Fibroblast of skin of left quadriceps (primary cell): Measurements from ENCODE around the gene LCK.

Experiments
- DNase-seq, 2 experiments: peaks; one replicate each; pipeline ENCODE4 v3.0.0-alpha.2; 2013; ENCODE audit warnings: low read depth in 2 of 2

Gene LCK

DNA sequence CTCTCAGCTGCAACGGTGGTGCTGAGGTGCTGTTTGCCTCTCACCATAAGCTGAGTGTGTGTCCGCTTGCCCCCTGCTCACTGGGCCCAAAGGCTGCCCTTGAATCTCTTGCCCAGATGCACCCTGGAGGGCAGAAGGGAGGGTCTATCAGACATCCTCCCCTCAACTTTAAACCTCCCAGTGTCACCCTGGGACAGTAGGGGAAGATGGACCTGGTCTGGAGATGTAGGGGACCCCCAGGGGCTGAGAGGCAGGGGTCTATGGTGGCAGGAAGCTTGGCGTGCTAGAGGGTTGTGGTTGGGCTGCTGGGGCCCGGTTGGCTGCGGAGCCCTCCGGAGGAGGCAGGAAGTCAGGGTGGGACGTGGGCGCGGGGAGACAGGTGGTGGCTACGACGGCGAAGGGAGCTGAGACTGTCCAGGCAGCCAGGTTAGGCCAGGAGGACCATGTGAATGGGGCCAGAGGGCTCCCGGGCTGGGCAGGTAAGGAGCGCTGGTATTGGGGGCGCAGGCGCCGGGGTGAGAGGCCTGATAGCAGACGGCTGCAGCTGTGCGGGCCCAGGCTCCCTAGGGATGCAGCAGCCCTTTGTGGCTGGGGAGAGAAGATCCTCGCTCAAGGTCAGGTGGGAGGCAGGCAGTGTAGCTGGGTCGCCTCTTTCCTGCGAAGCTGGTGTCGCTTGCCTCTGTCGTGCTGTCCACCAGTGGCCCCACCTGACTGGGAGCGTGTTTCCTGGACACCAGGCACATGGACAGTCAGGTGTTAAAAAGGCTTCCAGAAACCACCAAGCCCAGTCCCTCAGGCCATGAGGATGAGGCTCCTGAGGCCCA, at the start of gene LCK:
LCK (plus strand) TSS at position 373 of the 824 bp plus-strand sequence. CDS start 23,065 bp downstream, outside the sequence.
- DNase-seq = no peak

GRCh38 chr1:32204943-32205361, 46.1 kb upstream of the LCK start:
- DNase-seq = no peak

GRCh38 chr1:32205401-32206370, 45.4 kb upstream of the LCK start, which contains the start of gene IQCC:
TSS of gene IQCC (plus strand) at chr1:32205671. CDS start at chr1:32205682, 11 bp downstream.
- DNase-seq = peak; percentile 44 to 47

GRCh38 chr1:32208469-32208868, 42.6 kb upstream of the LCK start:
- no peak for DNase-seq

GRCh38 chr1:32208891-32209328, 42.2 kb upstream of the LCK start, which contains the start of gene DCDC2B:
TSS of gene DCDC2B (plus strand) at chr1:32209089. CDS start at chr1:32209094, 5 bp downstream.
- DNase-seq = no peak

- DNase-seq = no peak
Observed at GRCh38 chr1:32215629-32216480, 35.2 kb upstream of the LCK start.

DNA sequence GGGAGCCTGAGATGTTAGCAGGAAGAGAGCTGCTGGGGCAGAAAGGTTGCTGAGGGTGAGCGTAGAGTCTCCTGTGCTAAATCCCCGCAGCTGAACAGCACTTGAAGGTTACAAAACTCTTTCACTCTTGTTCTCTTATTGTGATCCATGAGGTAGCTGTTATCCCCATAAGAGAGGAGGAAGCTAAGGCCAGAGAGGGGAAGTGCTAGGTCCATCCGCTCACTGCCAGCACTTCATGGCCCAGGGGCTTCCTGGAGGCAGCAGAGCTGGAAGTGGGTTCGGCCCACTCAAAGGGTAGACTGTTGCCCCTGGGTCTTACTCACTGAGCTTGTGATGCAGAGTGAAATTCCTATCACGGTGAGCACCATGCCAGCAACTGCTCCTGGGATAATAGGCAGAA, 34.5 kb upstream of the LCK start:
- DNase-seq = no peak

GRCh38 chr1:32219022-32219421, 32.0 kb upstream of the LCK start:
- DNase-seq = peak in 1 of 2 experiments; percentile 31

GRCh38 chr1:32220746-32221580, 30.1 kb upstream of the LCK start:
- DNase-seq = no peak

GRCh38 chr1:32221581-32221979, 29.5 kb upstream of the LCK start:
- DNase-seq = no peak

DNA sequence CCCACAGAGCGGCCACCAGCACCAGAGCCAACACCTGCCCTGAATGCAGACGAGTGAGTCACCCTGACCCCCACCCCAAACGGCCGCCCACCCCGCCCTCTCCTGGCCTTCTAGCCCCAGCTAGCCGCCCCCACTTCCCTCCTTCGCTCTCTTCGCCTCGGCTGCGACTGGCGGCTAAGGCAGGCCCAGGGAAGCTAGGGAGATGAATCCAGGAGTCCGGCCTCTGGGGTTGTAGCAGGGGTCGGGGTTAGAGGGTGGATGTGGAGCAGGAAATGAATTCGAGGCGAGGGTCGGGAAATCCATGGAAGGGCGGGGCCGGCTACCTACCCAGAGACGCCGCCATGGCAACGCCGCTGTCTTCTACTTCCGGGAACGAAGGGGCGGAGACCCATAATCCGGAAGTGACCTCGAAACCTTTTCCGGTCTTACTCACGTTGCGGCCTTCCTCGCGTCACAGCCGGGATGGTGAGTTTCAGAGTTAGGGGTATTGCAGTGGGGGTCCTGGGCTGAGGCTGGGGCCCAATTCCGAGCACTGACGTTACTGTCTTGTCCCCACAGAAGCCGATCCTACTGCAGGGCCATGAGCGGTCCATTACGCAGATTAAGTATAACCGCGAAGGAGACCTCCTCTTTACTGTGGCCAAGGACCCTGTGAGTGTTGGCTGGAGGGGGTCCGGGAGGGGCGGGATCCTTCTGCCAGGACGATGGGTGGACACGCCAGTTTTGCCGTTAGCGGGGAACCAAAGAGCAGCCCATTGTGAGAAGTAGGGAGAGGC, 28.9 kb upstream of the LCK start, which contains the start of the genes EIF3I and TMEM234:
EIF3I (plus strand) TSS at position 428 of the 776 bp plus-strand sequence; CDS start at position 463, 35 bp downstream.
TMEM234 (minus strand) TSS at position 374 of the 776 bp plus-strand sequence; CDS start at position 343, 31 bp downstream.
- DNase-seq = peak; percentile 69 to 73

DNA sequence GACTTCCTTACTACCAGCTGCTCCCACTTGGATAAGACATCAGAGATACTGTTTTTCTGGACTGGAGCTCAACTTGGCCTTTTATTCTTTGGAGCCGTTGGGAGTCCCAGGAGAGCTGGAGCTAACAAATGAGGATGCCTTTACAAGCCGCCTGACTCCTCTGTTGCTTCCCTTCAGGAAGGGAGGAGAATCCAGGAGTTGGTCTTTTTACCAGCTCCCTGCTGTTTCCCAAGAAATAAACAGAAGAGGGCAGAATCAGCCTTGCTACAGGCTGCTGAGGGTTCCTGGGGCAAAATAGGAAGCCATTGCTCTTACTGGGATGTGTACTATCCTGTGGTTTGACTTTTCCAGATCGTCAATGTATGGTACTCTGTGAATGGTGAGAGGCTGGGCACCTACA, 27.4 kb upstream of the LCK start:
- no peak for DNase-seq

- DNase-seq = no peak
Observed at GRCh38 chr1:32224285-32224684, 26.8 kb upstream of the LCK start.

- no peak for DNase-seq
Observed at GRCh38 chr1:32228771-32229170, 22.3 kb upstream of the LCK start.

DNA sequence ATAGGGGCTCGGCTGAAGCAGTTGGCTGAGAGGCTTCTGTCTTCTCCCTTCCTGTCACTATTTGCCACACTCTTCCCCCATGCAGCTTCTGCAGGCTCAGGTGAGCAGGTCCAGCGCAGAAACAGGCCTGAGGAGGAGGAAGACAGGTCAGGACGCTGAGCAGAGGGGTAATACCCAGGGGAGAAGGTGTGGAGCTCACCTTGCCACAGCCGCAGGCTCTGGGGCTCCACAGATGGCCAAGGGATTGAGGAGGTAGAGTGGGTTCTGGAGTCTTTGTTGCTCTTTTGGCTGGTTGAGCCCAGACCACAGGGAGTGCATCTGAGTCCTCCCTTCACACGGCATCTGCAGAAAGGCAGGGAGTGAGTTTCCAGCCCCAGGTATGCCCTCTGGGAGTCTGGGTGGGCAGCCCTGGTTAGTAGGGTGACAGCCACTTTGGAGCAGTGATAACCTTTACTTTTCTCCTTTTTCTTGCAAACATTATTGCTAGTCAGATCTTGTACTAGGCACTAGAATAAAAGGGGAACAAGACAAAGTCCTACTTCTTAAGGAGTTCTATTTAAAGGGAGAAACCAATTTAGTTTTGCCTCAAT, 19.1 kb upstream of the LCK start:
- DNase-seq = no peak

- no peak for DNase-seq
Observed at GRCh38 chr1:32232558-32233304, 18.3 kb upstream of the LCK start.

DNA sequence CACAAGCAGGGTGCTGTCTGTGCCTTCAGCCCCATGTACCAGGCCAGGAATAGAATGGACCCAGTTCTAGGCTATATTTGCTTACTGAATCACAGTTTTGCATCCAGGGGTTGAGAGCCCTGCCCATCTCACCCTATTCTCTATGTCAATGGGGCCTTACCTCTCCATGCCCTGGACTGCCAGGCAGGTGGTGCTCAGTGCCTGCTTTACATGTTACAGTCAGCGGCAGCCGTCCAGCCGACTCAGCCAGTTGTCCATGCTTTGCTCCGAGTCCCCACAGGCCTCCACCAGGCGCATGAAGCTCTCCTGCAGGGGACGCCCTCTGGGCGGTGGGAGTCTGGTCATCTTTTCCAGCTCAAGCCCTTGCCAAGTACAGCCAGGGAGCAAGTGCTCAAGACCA, 16.3 kb upstream of the LCK start:
- no peak for DNase-seq

DNA sequence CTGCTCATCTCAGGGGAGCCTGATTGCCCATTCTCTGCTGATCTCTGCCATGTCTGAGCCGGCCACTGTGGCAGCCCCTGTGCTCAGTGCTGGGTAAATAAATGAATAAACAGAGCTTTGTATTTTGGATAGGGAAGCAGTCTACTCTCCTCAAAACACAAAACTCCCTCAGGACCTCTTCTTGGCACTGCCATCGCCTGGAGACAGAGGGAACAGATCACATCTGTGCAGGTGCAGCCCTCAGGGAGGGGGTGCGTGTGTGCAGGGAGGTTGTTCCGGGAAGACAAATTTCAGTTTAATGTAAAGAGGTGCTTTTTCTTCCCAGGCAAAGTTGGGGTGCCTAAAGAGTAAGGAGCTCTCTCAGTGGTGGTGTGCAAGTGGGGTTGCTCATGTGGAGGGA, 11.7 kb upstream of the LCK start:
- DNase-seq = no peak
